Neural crest cell (in vitro differentiated cells): ENCODE results near the gene PDSS1. TPM values are rescaled to one million over a fixed set of nuclear protein-coding genes. Genes with fewer than 3 reads are reported as not detected.

Experiments used
- DNase-seq: peaks from one replicate; pipeline ENCODE4 v3.0.0; 2021; ENCODE audit warnings: low read depth, mixed read lengths, low spot score
- H3K27ac Mint-ChIP-seq: one replicate; pipeline ENCODE4 v1.8.0; 2021; ENCODE audit warnings: mild to moderate bottlenecking, mixed read lengths; ENCODE audit not compliant: unreplicated experiment
- H3K27me3 Mint-ChIP-seq: 2 replicates; pipeline ENCODE4 v1.8.0; 2021; ENCODE audit warnings: low read depth, mild to moderate bottlenecking, mixed read lengths
- H3K36me3 Mint-ChIP-seq: 2 replicates; pipeline ENCODE4 v1.8.0; 2021; ENCODE audit warnings: low read depth, mild to moderate bottlenecking, mixed read lengths
- H3K4me1 Mint-ChIP-seq: 2 replicates; pipeline ENCODE4 v1.8.0; 2021; ENCODE audit warnings: mixed read lengths
- H3K4me3 Mint-ChIP-seq: one replicate; pipeline ENCODE4 v1.8.0; 2021; ENCODE audit warnings: mild to moderate bottlenecking, mixed read lengths
- H3K9me3 Mint-ChIP-seq: 2 replicates; pipeline ENCODE4 v1.8.0; 2021; ENCODE audit warnings: mixed read lengths
- CTCF ChIP-seq: fragments of 200-600 bp; sonication (generic); conservative IDR thresholded peaks from 2 replicates; pipeline ENCODE4 v1.5.0; 2021; ENCODE audit warnings: antibody characterized with exemption, mild to moderate bottlenecking
- total RNA-seq: library from RNA; stranded (reverse); gene quantifications from 2 replicates; pipeline ENCODE4 v1.2.1, GENCODE V29; 2021

Gene PDSS1
- total RNA-seq, 1 donor from 2014 or later, result 16.7 TPM

DNA sequence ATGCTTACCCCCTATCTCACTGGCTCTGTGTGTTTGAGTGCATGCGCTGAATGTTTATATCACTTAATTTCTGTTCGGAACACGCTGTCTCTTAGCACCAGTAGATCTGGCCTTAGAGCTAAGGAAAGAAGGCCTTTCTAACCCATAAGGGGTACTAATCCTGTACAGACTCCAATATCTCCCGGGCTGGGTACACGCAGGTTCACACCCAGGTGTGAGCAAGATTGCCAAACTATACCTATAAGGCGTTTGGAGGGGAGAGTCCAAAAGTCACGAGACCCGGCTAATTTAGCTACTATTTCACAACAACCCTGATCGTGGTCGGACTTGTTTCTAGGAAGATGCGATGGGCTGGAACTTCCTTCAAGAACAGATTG is 727 bp upstream of the PDSS1 start:
- Mint-ChIP-seq H3K27ac (peak overlapping the region; percentile 75), H3K27me3 (peaks cover 25% of the 10 kb centered on the region), H3K9me3 (no peaks in the 10 kb centered on the region), H3K36me3 (peaks cover 7% of the 10 kb centered on the region), H3K4me1 (peaks cover 26% of the 10 kb centered on the region), H3K4me3 (peak overlapping the region; percentile 94)
- no peak for TF ChIP-seq CTCF
- no peak for DNase-seq

GRCh38 chr10:26697922-26698608 is 564 bp downstream of the PDSS1 start:
- H3K27me3 Mint-ChIP-seq, result peaks cover 17% of the 10 kb centered on the region

DNA sequence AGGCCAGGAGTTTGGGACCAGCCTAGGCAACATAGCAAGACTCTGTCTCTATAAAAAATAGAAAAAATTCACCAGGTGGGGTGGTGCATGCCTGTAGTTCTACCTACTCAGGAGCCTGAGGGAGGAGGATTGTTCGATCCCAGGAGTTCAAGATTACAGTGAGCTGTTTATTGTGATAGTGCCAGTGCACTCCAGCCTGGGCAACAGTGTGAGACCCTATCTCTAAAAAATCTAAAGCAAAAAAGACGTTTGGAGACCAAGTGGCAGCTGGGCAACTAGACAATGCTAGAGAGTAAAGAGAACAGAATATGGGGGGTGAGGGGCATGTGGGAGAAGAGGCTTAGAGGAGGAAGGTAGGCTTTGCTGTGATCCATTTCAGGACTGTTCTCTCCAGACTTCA is 1.4 kb downstream of the PDSS1 start:
- no peaks in the 10 kb centered on the region for H3K9me3 Mint-ChIP-seq
- H3K4me1 Mint-ChIP-seq, result peaks cover 26% of the 10 kb centered on the region
- H3K27me3 Mint-ChIP-seq, result peaks cover 12% of the 10 kb centered on the region
- H3K36me3 Mint-ChIP-seq, result peaks cover 16% of the 10 kb centered on the region
- no peak for TF ChIP-seq CTCF
- DNase-seq, result no peak
- H3K4me3 Mint-ChIP-seq, result peak overlapping the region; percentile 99
- H3K27ac Mint-ChIP-seq, result no peak overlapping the region

More at GRCh38 chr10:26697922-26698608, 564 bp downstream of the PDSS1 start:
- Mint-ChIP-seq H3K4me1 (peaks cover 26% of the 10 kb centered on the region), H3K27ac (peak overlapping the region; percentile 88), H3K4me3 (peak overlapping the region; percentile 99), H3K9me3 (no peaks in the 10 kb centered on the region), H3K36me3 (peaks cover 15% of the 10 kb centered on the region)
- TF ChIP-seq CTCF, result no peak
- DNase-seq, result no peak

DNA sequence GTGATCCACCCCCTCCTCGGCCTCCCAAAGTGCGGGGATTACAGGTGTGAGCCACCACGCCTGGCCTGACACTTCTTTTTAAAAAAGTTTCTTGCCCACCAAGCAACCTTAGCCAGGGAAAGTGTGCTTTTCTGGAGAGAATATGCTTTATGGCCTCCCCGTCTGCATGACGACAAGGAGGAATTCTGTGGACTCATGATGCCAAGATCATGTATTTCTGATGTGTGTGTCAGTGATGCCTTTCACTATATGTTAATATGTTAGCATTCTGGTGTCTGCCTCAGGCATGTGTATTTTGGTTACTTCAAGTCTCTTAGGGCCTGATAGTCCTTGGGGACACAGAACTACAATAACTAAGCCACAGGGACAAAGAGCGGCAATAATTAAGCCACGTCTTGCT is 2.1 kb downstream of the PDSS1 start:
- Mint-ChIP-seq H3K27ac (no peak overlapping the region), H3K9me3 (no peaks in the 10 kb centered on the region)

GRCh38 chr10:26700884-26701630 is 3.6 kb downstream of the PDSS1 start:
- H3K4me1 Mint-ChIP-seq, result peaks cover 26% of the 10 kb centered on the region
- H3K27ac Mint-ChIP-seq, result no peak overlapping the region
- no peaks in the 10 kb centered on the region for H3K9me3 Mint-ChIP-seq
- no peak for DNase-seq
- peak overlapping the region; percentile 80 for H3K4me3 Mint-ChIP-seq
- peaks cover 18% of the 10 kb centered on the region for H3K36me3 Mint-ChIP-seq
- no peaks in the 10 kb centered on the region for H3K27me3 Mint-ChIP-seq
- TF ChIP-seq CTCF, result no peak

More for the DNA sequence above, 2.1 kb downstream of the PDSS1 start:
- no peak for TF ChIP-seq CTCF
- peaks cover 26% of the 10 kb centered on the region for H3K4me1 Mint-ChIP-seq
- peak overlapping the region; percentile 99 for H3K4me3 Mint-ChIP-seq
- no peak for DNase-seq
- H3K27me3 Mint-ChIP-seq, result peaks cover 6% of the 10 kb centered on the region
- H3K36me3 Mint-ChIP-seq, result peaks cover 16% of the 10 kb centered on the region
